Left lung (tissue), 10 donors: ENCODE results near the gene GNPDA1. TPM values are rescaled to one million over a fixed set of nuclear protein-coding genes. Genes with fewer than 3 reads are reported as not detected.
A peak's percentile ranks its signal among the peaks of the same experiment; 100 is the strongest.

Source experiments
- ATAC-seq: fragments of 200-7000 bp; cut with Tn5 transposase; one replicate; pipeline ENCODE4 v1.9.1; 2020; ENCODE audit warnings: moderate library complexity
- DNase-seq, 4 donors: peaks; one replicate each; pipeline ENCODE4 v3.0.0-alpha.2; 2013 to 2020
- H3K27ac ChIP-seq, 2 donors: fragments of 200-600 bp; sonication (generic) in 1 of 2; one replicate each; pipeline versions ENCODE4 v1.5.0 to v1.8.0; 2020 to 2021
- H3K27me3 ChIP-seq, 2 donors: fragments of 200-600 bp; sonication (generic) in 1 of 2; one replicate each; pipeline versions ENCODE4 v1.5.0 to v1.8.0; 2020 to 2021
- H3K36me3 ChIP-seq, 2 donors: fragments of 200-600 bp; sonication (generic) in 1 of 2; one replicate each; pipeline versions ENCODE4 v1.5.0 to v1.8.0; 2020 to 2021
- H3K4me1 ChIP-seq, 2 donors: fragments of 200-600 bp; one replicate each; pipeline ENCODE4 v1.8.0; 2021
- H3K4me3 ChIP-seq, 2 donors: fragments of 200-600 bp; sonication (generic) in 1 of 2; one replicate each; pipeline versions ENCODE4 v1.5.0 to v1.8.0; 2020 to 2021; ENCODE audit warnings: mild to moderate bottlenecking in 1 of 2
- H3K9me3 ChIP-seq, 2 donors: fragments of 200-600 bp; sonication (generic) in 1 of 2; one replicate each; pipeline versions ENCODE4 v1.5.0 to v1.8.0; 2020 to 2021
- intact Hi-C, 2 donors: fragments of 100-400 bp; cut with DNase I; formaldehyde crosslinking; loops; one replicate each; pipeline versions ENCODE4 v1.11.2 to v1.14.2; 2022
- polyA plus RNA-seq, 6 donors: library from polyadenylated mRNA; unstranded; fragments of 120-200 nt; gene quantifications; one replicate each; pipeline ENCODE4 v1.2.1, GENCODE V29; 2013; ENCODE audit not compliant: insufficient read length in 6 of 6
- total RNA-seq, 2 donors: library from RNA; stranded (reverse); fragmentation: NEBNext Ultra II Directional; extraction: Animal tissue kit (Norgen Biotek cat#: 25700); gene quantifications; one replicate each; pipeline ENCODE4 v1.2.1, GENCODE V29; 2021
- TF ChIP-seq, protein P1 (sequence below), 2 donors: fragments of 200-600 bp; sonication (generic) in 1 of 2; IDR thresholded peaks; one replicate each; pipeline versions ENCODE4 v1.5.0 to v1.8.0; 2021; ENCODE audit warnings: antibody characterized with exemption in 2 of 2
- donor health status: DM: no; HTN: yes; CAD: no.
- donor health status: DM: no; HTN: no; CAD: no.

The GNPDA1 gene
- total and polyA plus RNA-seq, 8 donors: 40.2 to 54.6 (median 42.9) TPM

GRCh38 chr5:141968914-141969608 is 43.8 kb downstream of the GNPDA1 start, which contains the start of gene RNF14:
Gene RNF14, plus strand, starts transcription at chr5:141969105. Its CDS starts 4,484 bp downstream, at chr5:141973589.
- peak within 1 kb of the TSS; percentile 70 to 73 for H3K4me3 ChIP-seq
- intact Hi-C loops: no loop called here
- H3K36me3 ChIP-seq: peaks cover 0 to 25% of the 10 kb centered on the region in 2 donors
- peaks cover 10 to 31% of the 10 kb centered on the region in 2 donors for H3K4me1 ChIP-seq
- DNase-seq (peak; percentile 87 to 100 (median 96)), ATAC-seq (peak; percentile 98)
- TF ChIP-seq, protein P1, sequence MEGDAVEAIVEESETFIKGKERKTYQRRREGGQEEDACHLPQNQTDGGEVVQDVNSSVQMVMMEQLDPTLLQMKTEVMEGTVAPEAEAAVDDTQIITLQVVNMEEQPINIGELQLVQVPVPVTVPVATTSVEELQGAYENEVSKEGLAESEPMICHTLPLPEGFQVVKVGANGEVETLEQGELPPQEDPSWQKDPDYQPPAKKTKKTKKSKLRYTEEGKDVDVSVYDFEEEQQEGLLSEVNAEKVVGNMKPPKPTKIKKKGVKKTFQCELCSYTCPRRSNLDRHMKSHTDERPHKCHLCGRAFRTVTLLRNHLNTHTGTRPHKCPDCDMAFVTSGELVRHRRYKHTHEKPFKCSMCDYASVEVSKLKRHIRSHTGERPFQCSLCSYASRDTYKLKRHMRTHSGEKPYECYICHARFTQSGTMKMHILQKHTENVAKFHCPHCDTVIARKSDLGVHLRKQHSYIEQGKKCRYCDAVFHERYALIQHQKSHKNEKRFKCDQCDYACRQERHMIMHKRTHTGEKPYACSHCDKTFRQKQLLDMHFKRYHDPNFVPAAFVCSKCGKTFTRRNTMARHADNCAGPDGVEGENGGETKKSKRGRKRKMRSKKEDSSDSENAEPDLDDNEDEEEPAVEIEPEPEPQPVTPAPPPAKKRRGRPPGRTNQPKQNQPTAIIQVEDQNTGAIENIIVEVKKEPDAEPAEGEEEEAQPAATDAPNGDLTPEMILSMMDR (IDR thresholded peaks at IDR 0.05): peak; percentile 92 to 99
- peak within 1 kb of the TSS; percentile 96 to 98 for H3K27ac ChIP-seq
- H3K27me3 ChIP-seq: no peaks in the 10 kb centered on the region
- no peaks in the 10 kb centered on the region for H3K9me3 ChIP-seq

DNA sequence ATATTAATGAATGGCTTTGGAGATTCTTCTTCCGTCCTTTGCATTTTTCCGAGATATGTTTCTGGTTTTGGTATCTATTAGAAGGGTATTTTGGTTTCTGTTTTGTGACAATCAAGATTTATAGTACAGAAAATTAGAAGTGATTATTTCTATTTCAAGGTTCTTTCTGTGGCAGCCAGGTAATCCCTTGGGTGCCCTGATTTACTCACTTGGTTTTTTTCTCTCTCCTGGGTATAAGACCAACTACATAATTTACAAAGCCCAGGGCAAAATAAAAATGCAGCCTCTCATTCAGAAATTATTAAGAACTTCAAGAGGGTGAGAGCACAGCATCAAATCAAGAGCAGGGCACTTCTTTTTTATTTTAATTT is 45.9 kb downstream of the GNPDA1 start:
- DNase-seq (no peak), ATAC-seq (no peak)
- Histone ChIP-seq H3K36me3 (peaks cover 0 to 4% of the 10 kb centered on the region in 2 donors), H3K4me1 (peaks cover 10 to 26% of the 10 kb centered on the region in 2 donors), H3K27ac (no peak overlapping the region), H3K4me3 (no peak overlapping the region), H3K9me3 (no peaks in the 10 kb centered on the region), H3K27me3 (no peaks in the 10 kb centered on the region)
- intact Hi-C loops: no loop called here
- TF ChIP-seq, protein P1 (IDR thresholded peaks at IDR 0.05): no peak

DNA sequence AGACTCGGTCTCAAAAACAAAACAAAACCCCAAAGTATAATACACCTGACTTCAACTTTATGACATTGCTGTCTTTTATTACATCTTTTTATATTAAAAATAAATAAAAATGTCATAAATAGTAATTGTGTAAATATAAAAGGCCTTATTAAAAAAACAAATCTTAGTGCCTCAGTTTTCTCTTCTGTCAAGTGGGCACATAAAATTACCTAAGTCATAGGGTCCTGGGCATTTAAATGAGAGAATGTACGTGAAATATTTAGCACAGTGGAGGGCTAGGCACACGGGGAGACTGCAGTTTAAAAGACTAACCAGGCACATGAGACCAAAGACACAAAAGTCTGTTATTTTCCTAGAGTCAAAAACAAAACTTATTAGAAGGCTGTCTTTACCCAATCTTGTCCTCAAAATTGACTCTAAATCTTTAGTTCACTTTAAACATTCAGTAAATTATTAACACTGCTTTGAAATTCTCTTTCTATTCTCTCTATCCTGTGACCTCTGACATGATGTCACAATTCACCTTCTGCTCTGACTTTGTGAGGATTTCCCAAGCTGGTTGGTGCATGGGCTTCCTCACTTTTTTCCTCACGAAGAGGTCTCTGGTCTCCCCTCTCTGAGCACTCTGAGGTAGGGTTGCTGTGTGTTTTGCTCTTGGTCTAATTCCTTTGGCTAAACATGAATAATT is 46.4 kb downstream of the GNPDA1 start:
- ATAC-seq: no peak

GRCh38 chr5:141965071-141965470 is 47.8 kb downstream of the GNPDA1 start:
- no peaks in the 10 kb centered on the region for H3K27me3 ChIP-seq
- ATAC-seq (no peak), DNase-seq (no peak)
- TF ChIP-seq, protein P1 (IDR thresholded peaks at IDR 0.05): no peak
- no peak overlapping the region for H3K27ac ChIP-seq
- peaks cover 7 to 28% of the 10 kb centered on the region in 2 donors for H3K4me1 ChIP-seq
- no peak overlapping the region for H3K4me3 ChIP-seq
- H3K36me3 ChIP-seq: no peaks in the 10 kb centered on the region
- intact Hi-C loops: no loop called here
- H3K9me3 ChIP-seq: no peaks in the 10 kb centered on the region

More for the DNA sequence above, 46.4 kb downstream of the GNPDA1 start:
- intact Hi-C loops: no loop called here
- Histone ChIP-seq H3K27me3 (no peaks in the 10 kb centered on the region), H3K4me1 (peaks cover 10 to 28% of the 10 kb centered on the region in 2 donors), H3K4me3 (no peak overlapping the region), H3K27ac (no peak overlapping the region), H3K9me3 (no peaks in the 10 kb centered on the region), H3K36me3 (no peaks in the 10 kb centered on the region)
- DNase-seq: no peak
- TF ChIP-seq, protein P1 (IDR thresholded peaks at IDR 0.05): no peak

DNA sequence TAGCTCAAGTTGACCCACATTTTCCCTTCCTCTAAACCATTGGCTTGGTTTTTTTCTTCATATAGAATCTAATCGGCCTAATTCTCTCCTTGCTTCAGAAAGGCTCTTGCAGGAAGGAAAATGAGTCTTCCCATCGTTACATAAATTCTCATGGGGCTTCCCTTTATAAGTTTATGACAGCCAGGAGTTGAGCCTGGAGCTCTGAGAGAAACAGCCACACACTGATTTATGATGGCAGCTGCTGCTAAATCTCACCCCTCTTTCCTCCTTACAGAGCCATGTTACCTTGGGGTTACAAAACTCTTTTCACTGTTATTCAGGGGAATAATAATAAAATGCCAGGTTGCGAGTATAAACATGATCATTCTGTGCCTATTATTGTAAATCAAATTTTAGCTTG is 49.1 kb downstream of the GNPDA1 start:
- no peak overlapping the region for H3K27ac ChIP-seq
- ATAC-seq (no peak), DNase-seq (no peak)
- TF ChIP-seq, protein P1 (IDR thresholded peaks at IDR 0.05): no peak
- no peaks in the 10 kb centered on the region for H3K27me3 ChIP-seq
- H3K4me3 ChIP-seq: no peak overlapping the region
- intact Hi-C loops: loop anchor here in 1 of 2 donors (5.0 kb wide), 1 partner anchor 271 kb away; no protein-coding TSS in a partner anchor
- H3K9me3 ChIP-seq: no peaks in the 10 kb centered on the region
- H3K4me1 ChIP-seq: peaks cover 7 to 34% of the 10 kb centered on the region in 2 donors
- H3K36me3 ChIP-seq: no peaks in the 10 kb centered on the region
